Neural cell (in vitro differentiated cells): Measurements from ENCODE around the gene GPR85. TPM values are rescaled to one million over a fixed set of nuclear protein-coding genes. Genes with fewer than 3 reads are reported as not detected.
A peak's percentile ranks its signal among the peaks of the same experiment; 100 is the strongest.

Experiments used
- H2AFZ ChIP-seq: fragments of 200-600, 300-800 bp; sonication (generic), shearing (Covaris generic); 2 replicates; pipeline ENCODE4 v1.6.0; 2014; ENCODE audit warnings: low read depth, mild to moderate bottlenecking, antibody characterized with exemption, low read length, moderate library complexity
- H3F3A ChIP-seq: fragments of 200-600 bp; shearing (Covaris generic); 2 replicates; pipeline ENCODE4 v1.6.1; 2016; ENCODE audit warnings: mild to moderate bottlenecking, moderate library complexity, mixed read lengths, antibody characterized with exemption, low read length; ENCODE audit not compliant: insufficient read depth, poor library complexity, severe bottlenecking
- H3K27ac ChIP-seq: fragments of 200-600, 300-800 bp; sonication (generic), shearing (Covaris generic); 2 replicates; pipeline ENCODE4 v1.5.1; 2014; ENCODE audit warnings: mild to moderate bottlenecking, low read length, moderate library complexity
- H3K27me3 ChIP-seq: fragments of 300-800, 200-600 bp; sonication (generic), shearing (Covaris generic); 2 replicates; pipeline ENCODE4 v1.6.0; 2014; ENCODE audit warnings: mild to moderate bottlenecking, low read depth, low read length, moderate library complexity; ENCODE audit not compliant: insufficient read depth
- H3K36me3 ChIP-seq: fragments of 300-800, 200-600 bp; sonication (generic), shearing (Covaris generic); 2 replicates; pipeline ENCODE4 v1.5.1; 2014; ENCODE audit warnings: mild to moderate bottlenecking, antibody characterized with exemption, low read length, moderate library complexity; ENCODE audit not compliant: insufficient read depth
- H3K4me2 ChIP-seq: fragments of 300-800, 200-600 bp; sonication (generic), shearing (Covaris generic); 2 replicates; pipeline ENCODE4 v1.6.0; 2014; ENCODE audit warnings: mild to moderate bottlenecking, low read length
- H3K4me3 ChIP-seq: fragments of 300-800, 200-600 bp; sonication (generic), shearing (Covaris generic); 2 replicates; pipeline ENCODE4 v1.5.1; 2014; ENCODE audit warnings: mild to moderate bottlenecking, low read length, moderate library complexity
- H3K79me2 ChIP-seq: fragments of 200-600 bp; shearing (Covaris generic); replicated peaks from 2 replicates; pipeline ENCODE4 v1.6.0; 2014; ENCODE audit warnings: mild to moderate bottlenecking, low read length, moderate library complexity; ENCODE audit not compliant: insufficient read depth
- H3K9ac ChIP-seq: fragments of 300-800, 200-600 bp; sonication (generic), shearing (Covaris generic); 2 replicates; pipeline ENCODE4 v1.6.1; 2016; ENCODE audit warnings: mild to moderate bottlenecking, low read length, mixed read lengths
- H3K9me2 ChIP-seq: fragments of 200-600 bp; shearing (Covaris generic); 2 replicates; pipeline ENCODE4 v1.6.1; 2016; ENCODE audit warnings: mild to moderate bottlenecking, low read length, mixed read lengths; ENCODE audit not compliant: insufficient read depth
- H3K9me3 ChIP-seq: fragments of 200-600, 300-800 bp; sonication (generic), shearing (Covaris generic); 2 replicates; pipeline ENCODE4 v1.6.1; 2016; ENCODE audit warnings: mild to moderate bottlenecking, mixed run types, low read length, moderate library complexity, mixed read lengths
- H4K20me1 ChIP-seq: fragments of 200-600 bp; shearing (Covaris generic); 2 replicates; pipeline ENCODE4 v1.6.1; 2016; ENCODE audit warnings: mild to moderate bottlenecking, mixed run types; ENCODE audit not compliant: insufficient read depth
- EP300 ChIP-seq: fragments of 450-650 bp; conservative IDR thresholded peaks from 2 replicates; pipeline ENCODE4 v1.6.1; 2014; ENCODE audit warnings: antibody characterized with exemption, mild to moderate bottlenecking, moderate library complexity; ENCODE audit not compliant: poor library complexity, severe bottlenecking
- EZH2 ChIP-seq: fragments of 200-600, 300-800 bp; shearing (Covaris generic), sonication (generic); IDR thresholded peaks from 2 replicates; pipeline ENCODE4 v1.6.1; 2014; ENCODE audit warnings: antibody characterized with exemption, low read length, borderline replicate concordance, mild to moderate bottlenecking; ENCODE audit not compliant: insufficient read depth, poor library complexity, severe bottlenecking
- MXI1 ChIP-seq: fragments of 450-650 bp; conservative IDR thresholded peaks from 2 replicates; pipeline ENCODE4 v1.6.1; 2014; ENCODE audit warnings: antibody characterized with exemption, mild to moderate bottlenecking; ENCODE audit not compliant: poor library complexity, severe bottlenecking
- POLR2AphosphoS5 ChIP-seq: IDR thresholded peaks from 2 replicates; pipeline ENCODE4 v1.6.1; 2012
- RAD21 ChIP-seq: fragments of 450-650 bp; conservative IDR thresholded peaks from 2 replicates; pipeline ENCODE4 v1.6.1; 2014; ENCODE audit warnings: antibody characterized with exemption, mild to moderate bottlenecking, moderate library complexity
- SMC3 ChIP-seq: fragments of 450-650 bp; conservative IDR thresholded peaks from 2 replicates; pipeline ENCODE4 v1.6.1; 2014; ENCODE audit warnings: antibody characterized with exemption, mild to moderate bottlenecking, moderate library complexity; ENCODE audit not compliant: poor library complexity
- TAF1 ChIP-seq: IDR thresholded peaks from 2 replicates; pipeline ENCODE4 v1.6.1; 2012; ENCODE audit warnings: low read depth
- polyA plus RNA-seq: library from polyadenylated mRNA; depleted of rRNA; stranded (reverse); fragments of >200 nt; gene quantifications from 2 replicates; pipeline ENCODE4 v1.2.3, GENCODE V29; 2014
- TF ChIP-seq, protein P1 (sequence below): IDR thresholded peaks from 2 replicates; pipeline ENCODE4 v1.6.1; 2012; ENCODE audit warnings: borderline replicate concordance
- TF ChIP-seq, protein P2 (sequence below): fragments of 450-650 bp; IDR thresholded peaks from 2 replicates; pipeline ENCODE4 v1.5.1; 2014; ENCODE audit warnings: antibody characterized with exemption, mild to moderate bottlenecking, moderate library complexity; ENCODE audit not compliant: poor library complexity, severe bottlenecking

GPR85 gene
- polyA plus RNA-seq, 1 donor from 2014 or later, result 85.5 TPM

DNA sequence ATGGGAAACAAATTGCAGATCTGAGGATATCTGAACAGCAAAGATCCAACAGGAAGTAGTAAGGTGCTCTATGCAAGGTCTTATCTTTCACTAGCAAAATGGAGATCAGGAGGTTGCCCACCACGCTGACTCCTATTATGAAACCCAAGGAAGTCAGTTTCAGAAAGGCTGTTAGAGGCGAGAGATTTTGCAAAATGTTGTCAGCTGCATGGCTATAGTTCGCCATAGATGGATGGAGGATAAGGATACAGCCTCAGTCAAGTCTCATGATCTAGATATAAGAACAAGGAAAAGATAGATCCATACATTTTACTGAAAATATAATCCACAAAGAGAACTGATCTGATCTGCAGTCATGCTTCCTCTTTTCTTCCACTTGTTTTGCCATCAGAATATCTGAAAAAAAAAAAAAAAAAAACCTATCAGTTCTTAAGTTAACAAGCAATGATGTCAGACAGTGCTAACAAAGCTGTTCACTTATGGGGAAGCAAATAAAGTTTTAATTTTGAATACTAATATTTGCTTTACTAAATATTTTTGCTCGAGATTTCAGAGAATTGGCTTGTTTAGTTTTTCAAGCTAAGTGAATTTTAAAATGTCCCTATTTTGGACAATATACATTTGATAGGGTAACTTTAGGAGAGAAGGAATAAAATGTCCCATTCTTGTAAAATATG is 2.0 kb downstream of the GPR85 start (continued):
- TF ChIP-seq SMC3, result no peak

DNA sequence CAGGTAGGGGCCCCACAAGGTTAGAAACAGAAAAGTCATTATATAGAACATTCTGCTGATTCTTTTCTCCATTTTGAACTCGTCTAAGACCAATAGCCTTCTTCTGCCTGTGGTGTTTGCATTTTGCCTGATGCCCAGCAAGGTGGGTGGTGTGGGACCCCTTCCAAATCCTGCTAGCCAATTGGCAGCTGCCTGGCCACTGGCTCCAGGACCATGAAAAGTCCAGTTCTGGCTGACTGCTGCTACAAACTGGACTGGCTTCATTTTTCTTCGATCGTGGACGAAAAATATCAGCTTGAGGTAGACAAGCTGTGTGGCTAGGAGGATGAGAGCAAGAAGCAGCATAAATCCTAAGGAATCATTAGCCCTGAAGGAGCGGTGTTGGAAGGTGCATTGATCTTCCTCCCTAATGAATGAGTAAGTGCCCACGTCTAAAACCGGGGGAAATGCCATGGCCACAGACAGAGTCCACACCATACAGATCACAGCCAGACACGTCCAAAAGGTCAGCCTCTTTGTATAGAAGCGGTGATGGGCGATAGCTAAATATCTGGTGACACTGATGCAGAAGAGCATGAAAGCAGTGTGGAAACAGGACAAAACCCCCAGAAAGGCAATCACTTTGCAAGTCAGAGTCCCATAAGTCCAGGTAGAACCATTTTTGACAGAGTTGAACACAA is 2.7 kb downstream of the GPR85 start:
- Histone ChIP-seq H3K9ac (peak overlapping the region; percentile 94), H2AFZ (peak overlapping the region; percentile 51), H3K79me2 (peaks cover 53% of the 10 kb centered on the region), H3K36me3 (no peaks in the 10 kb centered on the region), H3K9me2 (no peaks in the 10 kb centered on the region), H3K27ac (peak overlapping the region; percentile 95), H4K20me1 (no peaks in the 10 kb centered on the region), H3K4me3 (peak overlapping the region; percentile 70), H3F3A (peaks cover 20% of the 10 kb centered on the region), H3K27me3 (no peaks in the 10 kb centered on the region), H3K4me2 (peak overlapping the region; percentile 96), H3K9me3 (no peaks in the 10 kb centered on the region)
- TF ChIP-seq EP300 (peak; percentile 0), TAF1 (peak; percentile 44), SMC3 (peak; percentile 1), MXI1 (no peak)
- TF ChIP-seq, protein P1, sequence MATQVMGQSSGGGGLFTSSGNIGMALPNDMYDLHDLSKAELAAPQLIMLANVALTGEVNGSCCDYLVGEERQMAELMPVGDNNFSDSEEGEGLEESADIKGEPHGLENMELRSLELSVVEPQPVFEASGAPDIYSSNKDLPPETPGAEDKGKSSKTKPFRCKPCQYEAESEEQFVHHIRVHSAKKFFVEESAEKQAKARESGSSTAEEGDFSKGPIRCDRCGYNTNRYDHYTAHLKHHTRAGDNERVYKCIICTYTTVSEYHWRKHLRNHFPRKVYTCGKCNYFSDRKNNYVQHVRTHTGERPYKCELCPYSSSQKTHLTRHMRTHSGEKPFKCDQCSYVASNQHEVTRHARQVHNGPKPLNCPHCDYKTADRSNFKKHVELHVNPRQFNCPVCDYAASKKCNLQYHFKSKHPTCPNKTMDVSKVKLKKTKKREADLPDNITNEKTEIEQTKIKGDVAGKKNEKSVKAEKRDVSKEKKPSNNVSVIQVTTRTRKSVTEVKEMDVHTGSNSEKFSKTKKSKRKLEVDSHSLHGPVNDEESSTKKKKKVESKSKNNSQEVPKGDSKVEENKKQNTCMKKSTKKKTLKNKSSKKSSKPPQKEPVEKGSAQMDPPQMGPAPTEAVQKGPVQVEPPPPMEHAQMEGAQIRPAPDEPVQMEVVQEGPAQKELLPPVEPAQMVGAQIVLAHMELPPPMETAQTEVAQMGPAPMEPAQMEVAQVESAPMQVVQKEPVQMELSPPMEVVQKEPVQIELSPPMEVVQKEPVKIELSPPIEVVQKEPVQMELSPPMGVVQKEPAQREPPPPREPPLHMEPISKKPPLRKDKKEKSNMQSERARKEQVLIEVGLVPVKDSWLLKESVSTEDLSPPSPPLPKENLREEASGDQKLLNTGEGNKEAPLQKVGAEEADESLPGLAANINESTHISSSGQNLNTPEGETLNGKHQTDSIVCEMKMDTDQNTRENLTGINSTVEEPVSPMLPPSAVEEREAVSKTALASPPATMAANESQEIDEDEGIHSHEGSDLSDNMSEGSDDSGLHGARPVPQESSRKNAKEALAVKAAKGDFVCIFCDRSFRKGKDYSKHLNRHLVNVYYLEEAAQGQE, result peak; percentile 17

DNA sequence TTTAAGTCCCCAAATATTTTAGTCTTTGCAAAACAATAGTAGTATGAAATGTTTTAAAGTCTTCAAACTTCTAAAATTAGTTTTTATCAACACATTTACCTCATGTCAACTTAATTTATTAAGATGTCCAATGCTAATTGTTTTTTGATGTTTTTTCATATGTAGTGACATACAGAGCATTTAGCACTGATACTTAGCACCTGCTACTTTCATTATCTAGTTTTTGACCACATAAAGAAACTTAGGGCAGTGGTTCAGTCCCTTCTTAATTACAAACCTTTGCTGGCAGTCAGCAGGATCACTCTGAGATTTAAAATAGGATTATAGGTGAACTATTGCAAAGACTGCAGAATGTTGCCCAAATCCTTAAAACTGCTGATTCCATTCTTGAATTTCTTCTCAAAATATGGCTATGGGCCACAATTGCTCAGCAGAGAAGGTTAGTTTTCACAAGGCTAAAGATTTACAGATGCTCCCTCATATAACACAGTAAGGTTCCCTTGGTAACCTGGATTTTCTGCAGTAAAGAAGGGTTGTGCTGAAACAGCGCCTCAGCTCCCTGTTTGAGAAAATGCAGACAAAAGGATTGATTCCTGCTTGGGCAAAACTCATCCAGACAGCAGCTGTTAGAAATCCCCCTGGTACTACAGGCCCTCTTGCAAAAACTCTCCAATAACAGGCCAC is 3.4 kb downstream of the GPR85 start:
- no peaks in the 10 kb centered on the region for H3K9me3 ChIP-seq
- peak overlapping the region; percentile 95 for H3K27ac ChIP-seq
- TF ChIP-seq MXI1 (no peak), TAF1 (no peak), SMC3 (peak; percentile 56), POLR2AphosphoS5 (peak; percentile 68), EZH2 (no peak), EP300 (peak; percentile 53), RAD21 (peak; percentile 60)
- TF ChIP-seq, protein P2, sequence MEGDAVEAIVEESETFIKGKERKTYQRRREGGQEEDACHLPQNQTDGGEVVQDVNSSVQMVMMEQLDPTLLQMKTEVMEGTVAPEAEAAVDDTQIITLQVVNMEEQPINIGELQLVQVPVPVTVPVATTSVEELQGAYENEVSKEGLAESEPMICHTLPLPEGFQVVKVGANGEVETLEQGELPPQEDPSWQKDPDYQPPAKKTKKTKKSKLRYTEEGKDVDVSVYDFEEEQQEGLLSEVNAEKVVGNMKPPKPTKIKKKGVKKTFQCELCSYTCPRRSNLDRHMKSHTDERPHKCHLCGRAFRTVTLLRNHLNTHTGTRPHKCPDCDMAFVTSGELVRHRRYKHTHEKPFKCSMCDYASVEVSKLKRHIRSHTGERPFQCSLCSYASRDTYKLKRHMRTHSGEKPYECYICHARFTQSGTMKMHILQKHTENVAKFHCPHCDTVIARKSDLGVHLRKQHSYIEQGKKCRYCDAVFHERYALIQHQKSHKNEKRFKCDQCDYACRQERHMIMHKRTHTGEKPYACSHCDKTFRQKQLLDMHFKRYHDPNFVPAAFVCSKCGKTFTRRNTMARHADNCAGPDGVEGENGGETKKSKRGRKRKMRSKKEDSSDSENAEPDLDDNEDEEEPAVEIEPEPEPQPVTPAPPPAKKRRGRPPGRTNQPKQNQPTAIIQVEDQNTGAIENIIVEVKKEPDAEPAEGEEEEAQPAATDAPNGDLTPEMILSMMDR, result peak; percentile 64
- TF ChIP-seq, protein P1, result no peak
- peak overlapping the region; percentile 94 for H3K9ac ChIP-seq
- H3K4me2 ChIP-seq, result peak overlapping the region; percentile 96
- H3K9me2 ChIP-seq, result no peaks in the 10 kb centered on the region
- peaks cover 19% of the 10 kb centered on the region for H3F3A ChIP-seq
- H3K36me3 ChIP-seq, result no peaks in the 10 kb centered on the region
- no peaks in the 10 kb centered on the region for H3K27me3 ChIP-seq
- H3K4me3 ChIP-seq, result peak overlapping the region; percentile 70
- peak overlapping the region; percentile 51 for H2AFZ ChIP-seq
- peaks cover 53% of the 10 kb centered on the region for H3K79me2 ChIP-seq
- H4K20me1 ChIP-seq, result no peaks in the 10 kb centered on the region
